ENCODE data around the gene PRND.

DNA sequence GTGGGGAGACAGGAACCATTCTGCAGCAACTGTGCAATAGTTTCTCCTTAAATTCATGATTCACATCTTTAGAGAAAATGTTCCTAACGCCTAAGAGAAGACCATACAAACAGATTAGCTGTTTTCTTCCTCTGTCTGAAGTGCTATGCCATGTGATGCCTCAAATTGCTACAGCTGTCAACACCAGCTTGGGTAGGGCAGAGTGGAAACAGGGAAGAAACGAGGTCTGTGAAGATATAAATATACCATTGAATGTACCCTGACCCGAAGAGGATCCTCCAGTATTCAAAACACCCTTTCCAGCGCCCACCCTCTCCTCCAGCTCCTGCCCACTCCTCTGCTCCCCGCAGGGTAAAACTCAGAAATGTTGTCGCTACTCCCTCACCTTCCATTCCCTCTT, 40.3 kb upstream of the PRND start:
- no peak for TF ChIP-seq POLR2A (IDR thresholded peaks at IDR 0.05; ENCODE audit: low read depth, low read length)
- no peak for TF ChIP-seq FOS (IDR thresholded peaks at IDR 0.05; ENCODE audit: low read depth, low read length)
- TF ChIP-seq, protein P1, sequence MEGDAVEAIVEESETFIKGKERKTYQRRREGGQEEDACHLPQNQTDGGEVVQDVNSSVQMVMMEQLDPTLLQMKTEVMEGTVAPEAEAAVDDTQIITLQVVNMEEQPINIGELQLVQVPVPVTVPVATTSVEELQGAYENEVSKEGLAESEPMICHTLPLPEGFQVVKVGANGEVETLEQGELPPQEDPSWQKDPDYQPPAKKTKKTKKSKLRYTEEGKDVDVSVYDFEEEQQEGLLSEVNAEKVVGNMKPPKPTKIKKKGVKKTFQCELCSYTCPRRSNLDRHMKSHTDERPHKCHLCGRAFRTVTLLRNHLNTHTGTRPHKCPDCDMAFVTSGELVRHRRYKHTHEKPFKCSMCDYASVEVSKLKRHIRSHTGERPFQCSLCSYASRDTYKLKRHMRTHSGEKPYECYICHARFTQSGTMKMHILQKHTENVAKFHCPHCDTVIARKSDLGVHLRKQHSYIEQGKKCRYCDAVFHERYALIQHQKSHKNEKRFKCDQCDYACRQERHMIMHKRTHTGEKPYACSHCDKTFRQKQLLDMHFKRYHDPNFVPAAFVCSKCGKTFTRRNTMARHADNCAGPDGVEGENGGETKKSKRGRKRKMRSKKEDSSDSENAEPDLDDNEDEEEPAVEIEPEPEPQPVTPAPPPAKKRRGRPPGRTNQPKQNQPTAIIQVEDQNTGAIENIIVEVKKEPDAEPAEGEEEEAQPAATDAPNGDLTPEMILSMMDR (conservative IDR thresholded peaks at IDR 0.05; ENCODE audit: low read depth, low read length) = no peak
- TF ChIP-seq, protein P2, sequence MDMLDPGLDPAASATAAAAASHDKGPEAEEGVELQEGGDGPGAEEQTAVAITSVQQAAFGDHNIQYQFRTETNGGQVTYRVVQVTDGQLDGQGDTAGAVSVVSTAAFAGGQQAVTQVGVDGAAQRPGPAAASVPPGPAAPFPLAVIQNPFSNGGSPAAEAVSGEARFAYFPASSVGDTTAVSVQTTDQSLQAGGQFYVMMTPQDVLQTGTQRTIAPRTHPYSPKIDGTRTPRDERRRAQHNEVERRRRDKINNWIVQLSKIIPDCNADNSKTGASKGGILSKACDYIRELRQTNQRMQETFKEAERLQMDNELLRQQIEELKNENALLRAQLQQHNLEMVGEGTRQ (IDR thresholded peaks at IDR 0.05; ENCODE audit: low read depth, low read length) = no peak
- no peak for TF ChIP-seq CEBPB (IDR thresholded peaks at IDR 0.05; ENCODE audit: low read depth, low read length)
- TF ChIP-seq RCOR1 (IDR thresholded peaks at IDR 0.05; ENCODE audit: insufficient replicate concordance, low read length) = no peak
- no peak for TF ChIP-seq MAFK (IDR thresholded peaks at IDR 0.05; ENCODE audit: low read depth, low read length)
- TF ChIP-seq CHD1 (IDR thresholded peaks at IDR 0.05; ENCODE audit: low read depth, low read length) = no peak
- TF ChIP-seq MXI1 (IDR thresholded peaks at IDR 0.05; ENCODE audit: borderline replicate concordance, low read depth, low read length) = no peak
- TF ChIP-seq NFE2L2 (IDR thresholded peaks at IDR 0.05; ENCODE audit: low read depth, low read length) = no peak
- TF ChIP-seq RAD21 (IDR thresholded peaks at IDR 0.05; ENCODE audit: low read length) = no peak
- TF ChIP-seq SMC3 (IDR thresholded peaks at IDR 0.05; ENCODE audit: low read depth, low read length) = no peak
- no peak for TF ChIP-seq RFX5 (IDR thresholded peaks at IDR 0.05; ENCODE audit: low read depth, low read length)
- no peak for TF ChIP-seq BHLHE40 (IDR thresholded peaks at IDR 0.05; ENCODE audit: low read depth, low read length)

All from IMR-90 (cell line).